DOHH2 (cell line): ENCODE measurements around the gene IL2RA.

ENCODE experiments used
- EZH2phosphoT487 ChIP-seq: fragments of 200-600 bp; sonication (generic); IDR thresholded peaks from 2 replicates; pipeline ENCODE4 v1.6.1; 2017; ENCODE audit warnings: borderline replicate concordance, mild to moderate bottlenecking, antibody characterized with exemption, low read length, moderate library complexity, mixed read lengths
- TF ChIP-seq, protein P1 (sequence below): fragments of 200-600 bp; sonication (generic); IDR thresholded peaks from one replicate; pipeline ENCODE4 v1.5.1; 2014; ENCODE audit warnings: antibody characterized with exemption, mild to moderate bottlenecking, low read depth, low read length; ENCODE audit not compliant: poor library complexity, severe bottlenecking

DNA sequence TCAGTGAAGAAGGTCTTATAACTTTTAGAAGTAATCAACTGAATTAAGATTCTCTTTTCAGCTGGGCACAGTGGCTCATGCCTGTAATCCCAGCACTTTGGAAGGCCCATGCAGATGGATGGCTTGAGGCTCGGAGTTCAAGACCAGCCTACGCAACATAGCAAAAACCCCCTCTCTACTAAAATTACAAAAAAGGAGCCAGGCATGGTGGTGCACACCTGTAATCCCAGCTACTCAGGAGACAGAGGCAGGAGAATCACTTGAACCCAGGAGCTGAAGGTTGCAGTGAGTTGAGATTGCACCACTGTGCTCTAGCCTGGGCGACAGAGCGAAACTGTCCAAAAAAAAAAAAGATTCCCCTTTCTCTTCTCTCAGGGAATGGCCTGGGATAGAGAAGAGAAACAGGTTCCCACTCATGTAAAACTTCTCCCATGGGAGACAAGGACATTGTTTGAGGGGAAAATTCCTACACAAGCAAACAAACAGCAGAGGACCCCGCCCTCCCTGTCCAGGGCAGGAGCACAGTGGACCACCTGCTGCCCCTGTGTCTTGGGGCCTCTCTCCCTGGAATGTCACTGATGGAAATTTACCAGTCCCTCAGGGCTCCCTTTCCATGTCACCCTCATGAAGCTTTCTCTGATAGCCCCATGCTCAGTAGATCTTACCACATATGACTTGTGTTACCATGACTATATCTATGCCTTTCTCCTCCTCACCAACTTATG is 5.6 kb downstream of the IL2RA start:
- TF ChIP-seq, protein P1, sequence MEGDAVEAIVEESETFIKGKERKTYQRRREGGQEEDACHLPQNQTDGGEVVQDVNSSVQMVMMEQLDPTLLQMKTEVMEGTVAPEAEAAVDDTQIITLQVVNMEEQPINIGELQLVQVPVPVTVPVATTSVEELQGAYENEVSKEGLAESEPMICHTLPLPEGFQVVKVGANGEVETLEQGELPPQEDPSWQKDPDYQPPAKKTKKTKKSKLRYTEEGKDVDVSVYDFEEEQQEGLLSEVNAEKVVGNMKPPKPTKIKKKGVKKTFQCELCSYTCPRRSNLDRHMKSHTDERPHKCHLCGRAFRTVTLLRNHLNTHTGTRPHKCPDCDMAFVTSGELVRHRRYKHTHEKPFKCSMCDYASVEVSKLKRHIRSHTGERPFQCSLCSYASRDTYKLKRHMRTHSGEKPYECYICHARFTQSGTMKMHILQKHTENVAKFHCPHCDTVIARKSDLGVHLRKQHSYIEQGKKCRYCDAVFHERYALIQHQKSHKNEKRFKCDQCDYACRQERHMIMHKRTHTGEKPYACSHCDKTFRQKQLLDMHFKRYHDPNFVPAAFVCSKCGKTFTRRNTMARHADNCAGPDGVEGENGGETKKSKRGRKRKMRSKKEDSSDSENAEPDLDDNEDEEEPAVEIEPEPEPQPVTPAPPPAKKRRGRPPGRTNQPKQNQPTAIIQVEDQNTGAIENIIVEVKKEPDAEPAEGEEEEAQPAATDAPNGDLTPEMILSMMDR, result no peak
- no peak for TF ChIP-seq EZH2phosphoT487
